Astrocyte of the spinal cord (primary cell): Measurements from ENCODE around the gene GALNT18.

Experiments
- DNase-seq: peaks from one replicate; pipeline ENCODE4 v3.0.0; 2011; ENCODE audit warnings: low read depth, low spot score
- H3K4me3 ChIP-seq: 2 replicates; pipeline ENCODE4 v1.5.1; 2011; ENCODE audit warnings: low read depth, mild to moderate bottlenecking, low read length, moderate library complexity
- in situ Hi-C: cut with HindIII; loops from 2 replicates; pipeline ENCODE4 v1.10.0; 2017; ENCODE audit warnings: low sequenced_read_pairs
- TF ChIP-seq, protein P1 (sequence below): IDR thresholded peaks from 2 replicates; pipeline ENCODE4 v1.5.1; 2012; ENCODE audit warnings: low read depth, mild to moderate bottlenecking, low read length, inconsistent platforms

Gene GALNT18

DNA sequence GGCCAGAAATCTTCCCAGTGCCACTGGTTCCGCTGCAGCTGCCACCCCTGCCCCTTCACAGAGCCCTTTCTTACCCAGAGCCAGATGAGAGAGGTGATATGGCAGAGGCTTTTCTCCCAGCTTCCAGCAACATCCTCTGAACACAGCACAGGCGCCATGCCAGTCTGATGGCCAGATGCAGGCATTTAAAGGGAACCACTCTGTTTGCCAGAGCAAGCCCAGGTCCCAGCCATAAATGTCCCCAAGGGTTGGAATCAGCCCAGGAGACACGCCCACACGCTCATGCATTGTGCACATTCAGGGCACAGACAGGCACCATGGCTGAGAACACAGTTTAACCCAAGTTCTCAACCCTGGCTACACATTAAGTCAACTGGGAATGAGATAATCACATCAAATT lies 154.5 kb downstream of the GALNT18 start:
- in situ Hi-C loops: no loop called here
- no peak for DNase-seq
- TF ChIP-seq, protein P1, sequence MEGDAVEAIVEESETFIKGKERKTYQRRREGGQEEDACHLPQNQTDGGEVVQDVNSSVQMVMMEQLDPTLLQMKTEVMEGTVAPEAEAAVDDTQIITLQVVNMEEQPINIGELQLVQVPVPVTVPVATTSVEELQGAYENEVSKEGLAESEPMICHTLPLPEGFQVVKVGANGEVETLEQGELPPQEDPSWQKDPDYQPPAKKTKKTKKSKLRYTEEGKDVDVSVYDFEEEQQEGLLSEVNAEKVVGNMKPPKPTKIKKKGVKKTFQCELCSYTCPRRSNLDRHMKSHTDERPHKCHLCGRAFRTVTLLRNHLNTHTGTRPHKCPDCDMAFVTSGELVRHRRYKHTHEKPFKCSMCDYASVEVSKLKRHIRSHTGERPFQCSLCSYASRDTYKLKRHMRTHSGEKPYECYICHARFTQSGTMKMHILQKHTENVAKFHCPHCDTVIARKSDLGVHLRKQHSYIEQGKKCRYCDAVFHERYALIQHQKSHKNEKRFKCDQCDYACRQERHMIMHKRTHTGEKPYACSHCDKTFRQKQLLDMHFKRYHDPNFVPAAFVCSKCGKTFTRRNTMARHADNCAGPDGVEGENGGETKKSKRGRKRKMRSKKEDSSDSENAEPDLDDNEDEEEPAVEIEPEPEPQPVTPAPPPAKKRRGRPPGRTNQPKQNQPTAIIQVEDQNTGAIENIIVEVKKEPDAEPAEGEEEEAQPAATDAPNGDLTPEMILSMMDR: no peak
- H3K4me3 ChIP-seq: no peak overlapping the region

DNA sequence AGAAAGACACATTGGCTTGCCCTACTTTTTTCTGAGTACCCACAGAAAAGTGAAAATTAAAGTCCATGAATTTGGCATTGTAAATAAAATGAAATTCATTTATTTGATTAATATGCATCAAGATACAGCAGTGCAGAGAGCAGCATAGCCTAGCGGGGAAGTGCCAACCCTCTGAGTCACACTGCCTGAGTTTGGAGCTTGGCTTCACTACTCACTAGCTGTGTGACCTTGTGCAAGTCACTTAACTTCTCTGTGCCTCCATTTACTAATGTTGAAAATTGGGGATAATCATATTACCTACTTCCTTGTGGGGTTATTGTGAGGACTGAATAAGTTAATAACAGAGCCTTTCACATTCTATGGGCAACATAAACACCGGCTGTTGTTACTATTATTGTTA lies 157.2 kb downstream of the GALNT18 start:
- TF ChIP-seq, protein P1: no peak
- in situ Hi-C loops: no loop called here
- DNase-seq: no peak
- no peak overlapping the region for H3K4me3 ChIP-seq

DNA sequence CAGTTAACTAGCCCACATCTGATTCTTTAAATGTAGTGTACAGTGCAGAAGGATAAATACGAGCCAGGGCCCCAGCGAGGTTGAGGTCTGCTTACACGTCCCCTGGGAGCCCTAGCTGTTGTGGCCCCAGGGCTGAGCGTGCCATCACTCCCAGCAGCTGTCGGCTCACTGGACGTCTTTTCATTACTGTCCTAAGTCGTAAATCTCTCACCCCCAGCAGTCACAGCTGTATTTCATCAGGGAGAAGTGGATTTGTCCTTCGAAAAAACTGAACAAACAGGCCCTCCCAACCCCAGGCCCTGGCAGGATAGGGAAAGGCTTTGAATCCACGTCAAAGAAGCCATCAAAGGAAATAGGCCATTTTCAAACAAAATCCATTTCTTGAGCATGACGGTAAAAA lies 158.4 kb downstream of the GALNT18 start:
- no peak overlapping the region for H3K4me3 ChIP-seq
- TF ChIP-seq, protein P1: no peak
- no peak for DNase-seq
- in situ Hi-C loops: no loop called here

DNA sequence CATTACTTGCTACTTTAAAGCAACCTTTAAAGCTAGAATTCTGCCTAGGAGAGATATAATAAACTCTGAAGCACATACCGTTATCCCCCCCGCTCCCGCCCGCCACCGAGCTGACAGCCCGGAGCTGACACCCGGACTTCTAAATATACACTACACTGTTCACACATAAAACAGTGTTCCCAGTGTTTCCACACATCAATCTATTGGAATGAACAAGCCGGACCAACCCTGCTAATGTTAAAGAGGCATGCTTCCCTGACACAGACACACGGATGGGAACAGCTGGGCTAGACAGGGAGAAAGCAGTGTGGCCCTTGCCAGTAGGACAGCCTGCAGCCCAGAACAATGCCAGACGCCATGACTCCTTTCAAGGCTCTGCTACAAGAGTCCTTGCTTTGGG lies 160.3 kb downstream of the GALNT18 start:
- H3K4me3 ChIP-seq: no peak overlapping the region
- in situ Hi-C loops: no loop called here
- DNase-seq: no peak
- TF ChIP-seq, protein P1: no peak

DNA sequence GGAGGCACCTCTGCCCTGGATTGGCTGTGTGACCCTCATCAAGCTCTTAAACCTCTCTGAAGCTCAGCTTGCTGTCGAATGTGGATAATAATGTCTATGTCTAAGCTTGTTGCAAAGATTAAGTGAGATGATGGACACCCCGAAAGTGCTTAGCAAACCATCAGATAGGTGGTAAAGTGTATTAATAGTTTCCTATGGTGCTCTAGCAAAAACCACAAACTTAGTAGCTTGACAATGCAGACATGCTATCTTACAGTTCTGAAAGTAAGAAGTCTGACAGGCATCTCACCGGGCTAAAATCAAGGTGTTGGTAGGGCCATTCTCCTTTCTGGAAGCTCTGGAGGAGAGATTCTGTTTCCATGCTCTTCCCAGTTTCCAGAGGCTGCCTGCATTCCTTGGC lies 162.2 kb downstream of the GALNT18 start:
- TF ChIP-seq, protein P1: no peak
- in situ Hi-C loops: no loop called here
- no peak for DNase-seq
- H3K4me3 ChIP-seq: no peak overlapping the region

DNA sequence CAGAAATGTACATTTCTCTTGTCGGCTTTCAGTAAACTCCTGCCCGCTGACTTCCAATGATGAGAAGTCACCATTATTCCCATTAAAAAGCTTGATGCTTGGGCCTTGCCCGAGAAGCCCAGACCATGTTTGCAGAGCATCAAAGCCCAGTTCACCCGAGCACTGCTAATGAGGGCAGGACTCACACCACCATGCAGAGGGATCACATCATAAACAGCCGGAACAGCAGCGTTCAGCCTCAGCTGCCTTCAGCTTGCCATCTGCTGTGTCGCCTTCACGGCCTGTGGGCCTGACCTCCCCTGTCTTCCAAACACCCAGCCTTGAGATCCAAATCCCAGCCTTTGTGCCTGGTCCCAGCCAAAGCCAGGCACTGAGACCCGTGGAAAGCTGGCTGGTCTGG lies 163.3 kb downstream of the GALNT18 start:
- no peak overlapping the region for H3K4me3 ChIP-seq
- TF ChIP-seq, protein P1: no peak
- in situ Hi-C loops: no loop called here
- DNase-seq: no peak

DNA sequence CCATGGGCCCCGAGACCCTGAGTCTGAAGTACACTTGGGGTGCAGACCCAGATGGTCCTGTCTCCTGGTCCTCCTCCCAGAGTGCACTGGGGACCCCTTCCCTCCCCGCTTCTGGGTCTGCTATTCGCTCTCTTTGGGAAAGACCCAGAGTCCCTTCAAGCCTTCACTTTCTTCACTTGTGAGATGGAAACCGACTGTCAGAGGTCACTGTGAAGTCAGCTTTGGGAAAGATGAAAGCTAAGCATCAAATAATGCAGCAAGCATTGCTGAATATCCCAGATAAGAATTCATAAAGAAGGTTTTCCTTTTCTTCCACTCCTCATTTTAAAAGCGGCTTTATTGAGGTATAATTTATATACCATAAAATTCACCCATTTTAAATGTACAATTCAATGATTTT lies 163.8 kb downstream of the GALNT18 start:
- no peak for DNase-seq
- H3K4me3 ChIP-seq: no peak overlapping the region
- TF ChIP-seq, protein P1: no peak
- in situ Hi-C loops: no loop called here
